HG02938 (cell line): ENCODE data around the gene CEP57.
A peak's percentile ranks its signal among the peaks of the same experiment; 100 is the strongest.
"Not testable (repeated sequence)": the region's sequence is repeated elsewhere in the genome, so short reads cannot be mapped to it uniquely, and the experiment has no call there.

Experiments used
- ATAC-seq: cut with Tn5 transposase; IDR thresholded peaks from one replicate; pipeline ENCODE4 v1.9.1; 2021; ENCODE audit warnings: mild to moderate bottlenecking, moderate library complexity; ENCODE audit not compliant: unreplicated experiment

The CEP57 gene

DNA sequence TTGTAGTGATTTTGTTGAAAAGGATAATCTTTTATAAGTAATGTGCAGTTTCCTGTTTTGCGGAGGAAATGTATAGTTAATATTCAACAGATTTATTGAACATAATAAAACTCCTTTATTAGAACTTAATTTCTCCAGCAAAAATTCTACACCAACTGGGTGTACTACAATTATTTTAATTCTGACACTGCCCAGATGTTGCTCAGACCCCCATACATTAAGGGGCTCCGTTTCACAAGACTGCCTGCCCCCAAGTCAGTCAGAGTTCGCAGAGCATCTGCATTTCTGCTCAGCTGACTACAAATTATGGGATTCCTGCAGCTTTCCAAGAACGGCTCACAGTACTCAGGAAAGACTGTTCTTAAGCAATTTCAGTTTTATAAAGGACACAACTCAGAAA lies 6.2 kb downstream of the CEP57 start:
- no peak for ATAC-seq

DNA sequence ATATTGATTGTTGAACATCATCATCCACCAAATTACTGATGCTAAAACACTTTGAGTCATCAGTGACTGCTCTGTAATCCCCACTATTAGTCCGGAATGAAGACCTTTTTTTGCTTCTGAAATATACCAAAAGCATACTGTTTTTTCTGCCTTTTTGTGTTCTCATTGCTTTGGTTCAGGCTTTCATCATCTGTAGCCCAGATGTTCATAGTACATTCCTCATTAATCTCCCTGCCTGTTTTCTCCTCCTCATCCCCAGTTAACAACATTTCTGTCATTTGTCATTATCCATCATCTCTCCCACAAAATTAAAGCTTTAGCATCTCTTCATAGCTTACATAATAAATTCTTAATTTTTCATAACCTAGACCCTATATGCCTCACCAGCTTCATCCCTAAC lies 9.2 kb downstream of the CEP57 start:
- no peak for ATAC-seq

DNA sequence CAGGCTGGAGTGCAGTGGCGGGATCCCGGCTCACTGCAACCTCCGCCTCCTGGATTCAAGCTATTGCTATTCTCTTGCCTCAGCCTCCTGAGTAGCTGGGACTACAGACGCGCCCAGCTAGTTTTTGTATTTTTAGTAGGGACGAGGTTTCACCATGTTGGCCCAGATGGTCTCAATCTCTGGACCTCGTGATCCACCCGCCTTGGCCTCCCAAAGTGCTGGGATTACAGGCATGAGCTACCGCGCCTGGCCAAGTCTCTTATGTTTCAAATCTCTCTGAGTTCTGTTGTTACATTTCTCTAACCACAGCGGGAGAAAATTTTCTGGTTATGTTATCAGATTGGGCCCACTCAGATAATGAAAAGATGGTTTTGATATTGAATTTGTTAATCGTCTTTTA lies 10.1 kb downstream of the CEP57 start:
- ATAC-seq: no peak

DNA sequence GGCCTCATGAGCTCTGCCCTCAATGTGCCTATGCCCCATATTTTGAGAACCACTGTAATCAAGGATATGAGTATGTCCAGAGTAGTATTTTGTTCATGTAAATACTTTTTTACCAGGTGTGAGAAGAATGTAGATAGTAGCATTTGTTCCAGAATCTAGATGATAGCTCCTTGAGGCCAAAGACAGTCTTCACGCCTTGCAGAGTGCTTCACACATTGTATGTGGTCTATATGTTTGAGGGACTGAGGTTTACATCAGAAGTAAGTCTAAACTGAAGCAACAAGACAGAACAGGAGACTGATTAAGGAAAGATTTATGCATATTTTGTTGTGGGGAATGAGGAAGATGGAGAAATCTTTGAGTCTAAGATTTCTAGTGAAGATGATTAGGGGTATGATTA lies 12.5 kb downstream of the CEP57 start:
- ATAC-seq: no peak

DNA sequence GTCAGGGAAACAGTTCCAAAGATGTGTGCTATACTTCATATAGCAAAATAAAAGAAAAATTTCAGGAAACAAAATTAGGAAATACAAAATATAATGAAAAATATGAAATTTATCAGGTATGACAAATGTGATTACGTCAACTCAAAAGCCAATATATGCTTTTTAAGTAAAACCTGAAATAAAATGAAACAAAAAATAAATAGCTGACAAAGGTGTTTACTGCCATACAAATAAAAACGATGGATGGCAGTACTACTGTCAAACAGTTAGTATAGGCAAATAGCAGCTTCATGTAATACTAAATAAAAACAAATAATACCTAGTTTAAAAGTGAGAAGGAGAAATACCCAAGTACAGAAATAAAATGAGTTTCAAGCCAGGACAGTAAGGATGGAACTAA lies 13.7 kb downstream of the CEP57 start:
- no peak for ATAC-seq

DNA sequence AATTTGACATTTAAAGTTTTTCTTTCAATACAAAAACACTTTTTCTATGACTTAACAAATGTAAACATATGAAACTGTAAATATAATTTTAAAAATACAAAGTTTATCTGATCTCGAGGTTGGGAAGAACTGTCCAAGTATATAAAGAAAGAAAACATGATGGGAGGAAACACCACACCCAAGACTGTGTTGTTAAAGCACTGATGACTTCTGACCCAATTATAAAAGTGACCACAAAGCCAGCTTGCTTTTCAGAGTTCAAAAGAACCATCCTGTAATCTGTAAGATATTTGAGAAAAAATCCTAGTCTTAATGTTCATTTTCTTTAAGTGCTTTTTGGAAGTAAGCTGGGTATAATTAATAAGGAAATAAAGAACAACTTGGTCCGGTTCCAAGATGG lies 15.6 kb downstream of the CEP57 start:
- ATAC-seq: no peak

DNA sequence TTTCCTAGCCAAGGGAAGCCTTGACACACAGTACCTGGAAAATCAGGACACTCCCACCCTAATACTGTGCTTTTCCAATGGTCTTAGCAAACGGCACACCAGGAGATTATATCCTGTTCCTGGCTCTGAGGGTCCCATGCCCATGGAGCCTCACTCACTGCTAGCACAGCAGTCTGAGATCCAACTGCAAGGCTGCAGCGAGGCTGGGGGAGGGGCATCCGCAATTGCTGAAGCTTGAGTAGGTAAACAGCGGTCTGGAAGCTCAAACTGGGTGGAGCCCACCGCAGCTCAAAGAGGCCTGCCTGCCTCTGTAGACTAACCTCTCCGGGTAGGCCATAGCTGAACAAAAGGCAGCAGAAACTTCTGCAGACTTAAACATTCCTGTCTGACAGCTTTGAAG lies 16.2 kb downstream of the CEP57 start:
- not testable (repeated sequence) for ATAC-seq

DNA sequence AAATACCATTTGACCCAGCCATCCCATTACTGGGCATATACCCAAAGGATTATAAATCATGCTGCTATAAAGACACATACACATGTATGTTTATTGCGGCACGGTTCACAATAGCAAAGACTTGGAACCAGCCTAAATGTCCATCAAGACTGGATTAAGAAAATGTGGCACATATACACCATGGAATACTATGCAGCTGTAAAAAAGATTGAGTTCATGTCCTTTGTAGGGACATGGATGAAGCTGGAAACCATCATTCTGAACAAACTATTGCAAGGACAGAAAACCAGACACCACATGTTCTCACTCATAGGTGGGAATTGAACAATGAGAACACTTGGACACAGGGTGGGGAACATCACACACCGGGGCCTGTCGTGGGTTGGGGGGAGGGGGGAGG lies 20.8 kb downstream of the CEP57 start:
- ATAC-seq: not testable (repeated sequence)

DNA sequence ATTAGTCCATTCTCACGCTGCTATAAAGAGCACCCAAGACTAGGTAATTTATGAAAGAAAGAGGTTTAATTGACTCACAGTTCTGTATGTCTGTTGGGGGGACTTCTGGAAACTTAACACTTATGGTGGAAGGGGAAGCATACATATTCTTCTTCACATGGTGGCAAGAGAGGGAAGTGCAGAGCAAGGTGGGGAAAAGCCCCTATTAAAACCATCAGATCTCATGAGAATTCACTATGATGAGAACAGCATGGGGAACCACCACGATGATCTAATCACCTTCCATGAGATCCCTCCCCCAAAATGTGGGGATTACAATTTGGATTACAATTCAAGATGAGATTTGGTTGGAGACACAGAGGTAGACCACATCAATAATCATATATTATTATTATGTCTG lies 25.7 kb downstream of the CEP57 start:
- ATAC-seq: no peak

DNA sequence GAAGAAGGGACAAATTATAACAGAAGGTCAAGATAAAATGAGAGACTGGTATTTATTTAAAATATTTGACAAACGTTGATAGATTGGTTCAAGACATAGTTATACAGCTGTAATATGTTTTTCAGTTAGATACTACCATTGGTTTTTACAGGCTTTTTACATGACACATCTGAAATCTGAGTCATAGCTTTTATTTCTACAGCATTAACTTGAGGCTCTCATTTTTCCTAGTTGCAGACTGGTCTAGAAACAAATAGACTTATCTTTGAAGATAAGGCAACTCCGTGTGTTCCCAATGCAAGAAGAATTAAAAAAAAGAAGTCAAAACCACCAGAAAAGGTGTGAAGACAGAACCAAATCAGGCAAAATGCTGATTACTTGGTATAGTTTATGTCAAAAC lies 31.3 kb downstream of the CEP57 start:
- ATAC-seq: no peak

DNA sequence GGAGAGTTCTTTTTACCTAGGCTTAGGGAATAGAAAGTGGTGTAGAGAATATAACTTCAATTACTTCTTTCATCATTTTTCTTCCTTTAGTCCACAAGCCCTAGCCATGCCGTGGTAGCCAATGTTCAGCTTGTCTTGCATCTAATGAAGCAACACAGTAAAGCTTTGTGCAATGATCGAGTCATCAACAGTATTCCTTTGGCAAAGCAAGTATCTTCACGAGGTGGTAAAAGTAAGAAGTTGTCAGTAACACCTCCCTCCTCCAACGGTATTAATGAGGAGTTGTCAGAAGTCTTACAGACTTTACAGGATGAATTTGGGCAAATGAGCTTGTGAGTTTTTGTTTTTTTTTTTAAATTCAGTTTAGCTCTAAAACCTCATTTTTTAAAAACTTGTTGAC lies 37.4 kb downstream of the CEP57 start:
- ATAC-seq: no peak

DNA sequence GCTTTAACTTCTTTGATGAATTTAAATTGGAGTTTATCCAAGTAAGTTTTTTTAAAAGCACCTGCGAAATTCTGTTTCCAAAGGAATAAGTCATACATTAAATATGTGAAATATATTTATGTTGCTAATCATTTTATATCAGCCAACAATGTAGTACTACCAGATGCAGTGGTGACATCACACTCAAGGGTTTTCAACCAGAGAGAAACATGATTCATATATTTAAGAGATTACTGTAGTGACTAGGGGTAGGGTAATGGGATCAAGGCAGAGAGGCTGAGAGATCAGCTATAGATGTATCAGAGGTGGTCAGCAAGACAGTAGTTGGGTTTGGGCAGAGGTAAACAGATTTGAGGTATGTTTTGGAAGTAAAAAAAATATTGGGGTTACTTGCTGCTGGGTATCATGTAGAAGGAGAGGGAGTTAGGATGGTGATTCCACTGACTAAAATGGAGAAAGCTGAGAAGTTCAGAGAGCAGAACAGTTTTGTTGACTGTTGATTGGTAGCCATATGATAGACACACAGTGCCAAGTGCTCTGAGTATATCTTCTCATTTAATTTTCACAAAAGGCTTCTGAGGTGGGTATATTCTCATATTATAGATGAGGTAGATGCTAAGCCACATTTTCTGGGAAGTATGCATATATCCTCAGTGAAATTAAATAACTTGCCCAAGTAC lies 39.4 kb downstream of the CEP57 start:
- no peak for ATAC-seq

DNA sequence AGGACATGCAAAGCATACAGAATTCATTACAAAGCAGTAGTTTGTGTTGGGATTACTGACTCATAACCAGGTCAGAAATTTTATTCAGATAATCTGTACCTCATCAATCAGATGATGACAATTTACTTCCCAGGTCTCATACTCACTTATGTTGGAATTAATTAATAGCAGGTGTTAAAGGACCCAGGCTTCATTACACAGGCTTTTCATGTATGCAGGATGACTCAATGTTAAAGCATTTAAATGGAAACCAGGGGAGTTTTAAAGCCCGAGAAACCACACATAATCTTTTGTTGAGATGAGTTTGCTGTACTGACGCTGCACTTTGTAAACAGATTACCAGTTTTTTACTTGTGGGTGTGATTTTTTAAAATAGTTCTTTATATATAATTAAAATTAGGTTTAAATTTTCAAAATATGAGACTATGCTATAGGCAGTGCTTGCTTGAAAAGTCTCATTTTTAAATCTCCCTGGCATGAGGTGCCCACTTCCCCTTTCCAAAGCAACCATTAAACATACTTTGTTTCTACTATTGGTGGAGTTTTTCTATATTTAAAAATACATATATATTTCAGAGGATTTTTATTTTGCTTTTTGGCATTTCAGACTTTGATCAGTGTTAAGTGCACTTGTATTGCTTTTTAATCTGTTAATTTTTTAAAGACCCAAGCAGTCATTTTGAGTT lies 41.0 kb downstream of the CEP57 start:
- ATAC-seq: no peak

DNA sequence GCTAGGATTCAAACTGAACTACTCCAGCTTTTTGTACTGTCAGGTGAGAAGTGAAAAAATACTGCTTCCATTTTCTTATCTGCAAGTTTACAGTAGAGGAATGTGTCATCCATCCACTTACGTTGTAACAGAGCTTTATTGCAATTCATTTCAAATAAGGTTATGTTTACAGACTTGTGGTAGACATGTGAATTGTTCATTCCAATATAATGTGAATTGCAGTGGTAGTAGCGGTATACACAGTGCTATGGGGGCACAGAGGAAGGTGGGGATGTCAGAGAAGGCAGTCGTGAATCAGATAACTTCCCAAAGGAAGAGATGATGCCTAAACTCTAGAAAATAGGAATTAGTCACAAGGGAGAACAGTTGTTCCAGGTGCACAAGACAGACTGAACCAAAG lies 42.5 kb downstream of the CEP57 start:
- ATAC-seq: no peak

DNA sequence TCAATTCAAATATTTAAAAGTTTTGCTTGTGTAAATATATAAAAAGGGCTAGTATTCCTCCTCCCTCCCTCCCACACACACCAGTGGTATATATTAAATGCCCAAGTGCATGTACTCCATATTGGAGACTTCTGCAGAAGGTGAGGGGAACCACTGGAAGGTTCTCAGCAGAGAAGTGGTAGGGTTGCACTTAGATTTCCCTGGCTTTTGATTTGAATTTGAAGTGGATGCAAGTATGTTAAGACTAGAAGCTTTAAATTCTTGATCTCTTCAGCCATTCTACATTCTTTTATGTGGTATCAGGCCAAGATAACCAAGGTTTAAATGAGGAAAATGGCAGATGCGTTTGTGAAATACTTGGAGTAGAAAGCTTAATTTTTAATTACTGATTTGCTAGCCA lies 43.1 kb downstream of the CEP57 start:
- no peak for ATAC-seq

DNA sequence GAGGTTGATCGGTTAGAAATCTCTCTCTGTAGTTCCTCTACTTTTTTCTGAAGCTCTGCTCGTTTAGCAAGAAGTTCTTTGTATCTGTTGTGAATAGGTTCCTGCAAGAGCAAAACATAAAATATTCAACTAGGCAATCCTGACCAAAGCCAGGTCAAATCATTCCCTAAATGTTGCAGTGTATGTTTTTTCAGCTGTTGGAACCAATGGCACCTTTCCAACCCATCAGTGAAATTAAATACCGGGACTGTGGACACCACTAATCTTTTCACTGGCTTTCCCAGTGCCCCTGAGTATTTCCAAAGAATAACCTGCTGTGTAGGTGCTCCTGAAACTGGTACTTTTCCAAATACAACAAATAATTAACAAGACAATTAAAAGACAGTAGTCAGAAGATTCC lies 45.1 kb downstream of the CEP57 start:
- no peak for ATAC-seq

DNA sequence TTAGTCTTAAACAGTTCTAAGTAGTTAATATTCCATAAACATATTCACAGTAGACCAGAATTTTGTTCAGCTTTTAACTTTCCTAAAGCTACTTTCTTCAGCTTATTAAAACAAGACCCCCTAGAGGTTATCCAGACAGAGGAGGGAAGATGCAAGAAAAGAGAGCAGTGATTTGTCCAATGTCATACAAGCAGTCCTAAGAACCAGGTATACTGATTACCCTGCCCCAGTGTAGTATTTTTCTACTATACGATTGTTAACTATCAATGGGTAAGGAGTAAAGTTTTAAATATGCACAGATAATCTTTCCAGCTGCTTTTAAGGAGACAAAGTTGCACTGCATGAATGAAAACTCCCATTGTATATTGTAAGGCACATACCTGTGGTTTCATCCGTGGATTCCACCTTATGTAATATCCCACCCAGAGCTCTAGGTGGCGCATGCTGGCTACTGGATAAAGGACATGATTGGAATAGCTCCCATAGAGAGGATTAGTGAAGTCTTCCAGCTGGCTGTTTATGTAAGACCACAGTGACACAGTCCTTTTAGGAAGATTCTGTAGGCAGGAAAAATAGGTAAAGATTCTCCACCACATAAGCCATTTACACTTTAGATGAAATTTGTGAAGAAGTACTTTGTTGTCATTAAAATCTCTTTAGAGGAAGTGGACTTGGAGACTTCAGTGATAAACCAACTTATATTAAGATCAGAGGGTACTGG lies 45.6 kb downstream of the CEP57 start:
- peak; percentile 86 for ATAC-seq

DNA sequence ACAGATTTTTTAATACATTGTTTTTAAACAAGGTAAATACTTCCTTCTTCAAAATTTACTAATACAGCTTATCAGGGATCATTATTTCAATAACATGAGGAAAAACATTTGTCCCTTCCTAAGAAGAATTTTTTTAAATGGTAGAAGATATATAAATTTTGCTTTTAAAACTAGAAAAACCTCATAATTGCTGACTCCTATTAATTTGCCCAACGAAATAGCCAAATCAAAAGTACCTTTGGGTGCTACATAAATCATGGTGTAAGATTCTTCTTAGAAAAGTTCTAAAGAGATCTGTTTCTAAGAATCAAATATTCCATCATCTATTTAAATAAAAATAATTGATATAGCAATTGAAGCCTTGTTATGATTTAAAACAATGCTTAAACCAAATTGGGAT lies 54.9 kb downstream of the CEP57 start:
- ATAC-seq: no peak

DNA sequence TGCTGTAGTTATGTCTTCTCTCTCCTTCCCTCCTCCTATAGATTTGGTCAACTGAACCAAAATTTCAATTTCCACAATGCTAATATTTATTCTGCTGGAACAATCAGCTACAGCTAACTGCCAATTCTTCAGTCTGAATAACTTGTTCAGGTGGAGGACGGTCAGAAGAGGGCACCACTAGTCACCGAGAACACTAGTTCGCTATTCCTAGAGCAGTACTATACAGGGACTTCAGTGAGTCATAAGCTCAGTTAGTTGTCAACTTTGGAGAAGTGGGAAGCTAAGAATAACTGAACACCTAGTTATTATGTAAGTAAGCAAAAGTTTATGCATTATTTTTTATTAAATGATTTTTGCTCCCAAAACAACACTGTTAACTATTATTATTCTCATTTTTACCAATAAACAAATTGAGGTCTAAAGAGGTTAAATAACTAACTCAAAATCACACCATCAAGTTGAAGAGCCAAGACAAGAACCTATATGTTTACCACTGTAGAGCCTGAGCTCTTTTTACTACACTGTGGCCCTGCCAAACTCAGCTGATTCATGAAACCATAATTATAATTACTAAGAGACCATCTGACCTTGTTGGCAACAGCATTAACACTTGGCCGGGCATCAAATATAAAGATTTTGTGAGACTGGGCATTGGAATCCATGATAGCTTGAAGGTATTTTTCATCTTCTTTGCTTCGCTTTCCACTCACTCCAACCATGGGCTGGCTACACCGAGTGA lies 59.0 kb downstream of the CEP57 start:
- ATAC-seq: no peak

DNA sequence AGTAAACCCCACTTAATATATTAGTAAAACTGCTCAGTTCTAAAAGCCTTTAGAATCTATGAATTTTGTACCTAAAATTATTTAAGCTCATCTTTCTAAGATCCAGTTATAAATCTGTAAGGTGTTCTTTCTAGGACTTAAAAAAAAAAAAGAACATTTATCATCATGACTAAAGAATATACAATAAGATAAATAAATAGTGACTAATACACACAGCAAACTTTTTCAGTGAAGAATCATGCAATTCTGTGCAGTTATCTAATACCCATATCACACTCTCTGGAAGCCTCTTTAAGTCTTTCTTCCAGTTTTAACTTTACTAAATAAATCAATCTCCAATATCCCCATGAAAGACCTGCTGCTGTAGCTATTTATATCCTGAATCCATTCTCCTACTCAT lies 59.8 kb downstream of the CEP57 start:
- no peak for ATAC-seq

DNA sequence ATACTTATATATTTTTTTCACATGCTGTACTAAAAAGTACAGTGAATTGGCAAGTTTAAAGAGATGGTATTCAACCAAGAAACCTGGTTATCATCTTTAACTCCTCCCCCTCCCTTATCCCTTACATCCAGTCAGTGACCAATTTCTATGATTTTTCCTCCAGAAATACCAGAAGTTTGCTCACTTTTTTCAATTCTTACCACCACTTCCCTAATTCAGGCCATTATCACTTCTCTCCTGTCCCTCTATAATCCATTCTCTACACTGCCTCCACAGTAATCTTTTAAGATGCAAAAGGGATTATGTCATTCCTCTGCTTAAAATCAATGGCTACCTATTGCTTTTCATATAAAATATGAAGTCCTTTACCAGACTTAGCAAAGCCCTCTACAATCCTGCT lies 62.8 kb downstream of the CEP57 start:
- ATAC-seq: no peak

DNA sequence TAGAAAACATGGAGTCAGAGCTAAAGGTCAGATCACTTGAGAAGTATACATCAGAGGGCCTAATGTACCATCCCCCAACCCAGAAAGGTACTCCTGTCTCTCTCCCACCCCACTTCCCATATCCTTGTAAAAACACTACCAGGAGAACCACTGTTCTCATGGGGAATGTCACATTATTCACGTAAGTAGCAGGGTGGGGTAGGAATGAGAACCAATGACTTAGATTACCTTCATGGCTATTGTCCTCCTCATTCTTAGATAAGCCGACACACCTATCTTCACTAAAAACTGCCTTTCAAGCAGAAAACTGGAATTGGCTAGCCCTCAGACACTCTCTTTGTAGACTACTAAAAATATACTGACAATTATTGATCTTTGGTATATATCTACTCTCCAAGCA lies 63.6 kb downstream of the CEP57 start:
- no peak for ATAC-seq
